Naive B cell (primary cell): ENCODE data around the gene ANKRD33. TPM values are rescaled to one million over a fixed set of nuclear protein-coding genes. Genes with fewer than 3 reads are reported as not detected.

Experiments
- polyA plus RNA-seq, 6 donors: library from polyadenylated mRNA; unstranded; fragments of 300-500 nt; fragmentation: Illumina TruSeq; gene quantifications; one replicate each; pipeline ENCODE4 v1.2.3, GENCODE V29; 2021; ENCODE audit warnings: low read depth in 6 of 6

ANKRD33 gene
- polyA plus RNA-seq, 6 donors from 2014 or later = not detected

Other genes with a start within 250 kb of the ANKRD33 start
- under 1 TPM in 2 of 6 donors, not detected in 4; 0.06 to 0.11 TPM for gene FIGNL2, start 39.4 kb upstream of the ANKRD33 start, polyA plus RNA-seq
- gene ACVRL1, start 19.4 kb downstream of the ANKRD33 start, polyA plus RNA-seq = not detected
- 1 to 10 TPM in 1 of 6 donors, under 1 TPM in 4, not detected in 1; 0.43 to 1.1 (median 0.51) TPM for gene ACVR1B, start 63.6 kb downstream of the ANKRD33 start, polyA plus RNA-seq
- 10 to 100 TPM in 5 of 6 donors, 1 to 10 TPM in 1; 2.9 to 28.7 (median 16.9) TPM for gene TAMALIN, start 118.8 kb downstream of the ANKRD33 start, polyA plus RNA-seq
- gene NR4A1, start 163.3 kb downstream of the ANKRD33 start, polyA plus RNA-seq = 10 to 100 TPM in 4 of 6 donors, 1 to 10 TPM in 2; 6.7 to 24.9 (median 12.6) TPM
- gene ATG101, start 181.9 kb downstream of the ANKRD33 start, polyA plus RNA-seq = 10 to 100 TPM; 20.1 to 35.5 (median 24.4) TPM
- not detected for gene SMIM41, start 191.6 kb downstream of the ANKRD33 start, polyA plus RNA-seq